HepG2 (cell line): ENCODE measurements around the gene TBRG4.

Experiments used
- CTCF ChIP-seq: sonication (generic); formaldehyde crosslinking; IDR thresholded peaks from 2 replicates; pipeline ENCODE4 v1.5.0; 2020; ENCODE audit warnings: mild to moderate bottlenecking, missing genetic modification reagents, moderate library complexity
- FOXP4 ChIP-seq: sonication (generic); formaldehyde crosslinking; IDR thresholded peaks from 2 replicates; pipeline ENCODE4 v1.4.0; 2020; ENCODE audit warnings: missing genetic modification reagents
- ZNF792 ChIP-seq: IDR thresholded peaks from 2 replicates; pipeline ENCODE4 v1.6.1; 2016
- TF ChIP-seq, protein P1 (sequence below): sonication (generic); formaldehyde crosslinking; IDR thresholded peaks from 2 replicates; pipeline ENCODE4 v1.8.1; 2023; ENCODE audit warnings: missing genetic modification reagents, mild to moderate bottlenecking, borderline replicate concordance
- TF ChIP-seq, protein P2 (sequence below): IDR thresholded peaks from 2 replicates; pipeline ENCODE4 v1.6.1; 2012; ENCODE audit warnings: low read depth, low read length, improper control_type of control experiment
- TF ChIP-seq, protein P3 (sequence below): IDR thresholded peaks from 2 replicates; pipeline ENCODE4 v1.6.1; 2016; ENCODE audit warnings: missing compliant biosample characterization, missing genetic modification reagents, borderline replicate concordance

DNA sequence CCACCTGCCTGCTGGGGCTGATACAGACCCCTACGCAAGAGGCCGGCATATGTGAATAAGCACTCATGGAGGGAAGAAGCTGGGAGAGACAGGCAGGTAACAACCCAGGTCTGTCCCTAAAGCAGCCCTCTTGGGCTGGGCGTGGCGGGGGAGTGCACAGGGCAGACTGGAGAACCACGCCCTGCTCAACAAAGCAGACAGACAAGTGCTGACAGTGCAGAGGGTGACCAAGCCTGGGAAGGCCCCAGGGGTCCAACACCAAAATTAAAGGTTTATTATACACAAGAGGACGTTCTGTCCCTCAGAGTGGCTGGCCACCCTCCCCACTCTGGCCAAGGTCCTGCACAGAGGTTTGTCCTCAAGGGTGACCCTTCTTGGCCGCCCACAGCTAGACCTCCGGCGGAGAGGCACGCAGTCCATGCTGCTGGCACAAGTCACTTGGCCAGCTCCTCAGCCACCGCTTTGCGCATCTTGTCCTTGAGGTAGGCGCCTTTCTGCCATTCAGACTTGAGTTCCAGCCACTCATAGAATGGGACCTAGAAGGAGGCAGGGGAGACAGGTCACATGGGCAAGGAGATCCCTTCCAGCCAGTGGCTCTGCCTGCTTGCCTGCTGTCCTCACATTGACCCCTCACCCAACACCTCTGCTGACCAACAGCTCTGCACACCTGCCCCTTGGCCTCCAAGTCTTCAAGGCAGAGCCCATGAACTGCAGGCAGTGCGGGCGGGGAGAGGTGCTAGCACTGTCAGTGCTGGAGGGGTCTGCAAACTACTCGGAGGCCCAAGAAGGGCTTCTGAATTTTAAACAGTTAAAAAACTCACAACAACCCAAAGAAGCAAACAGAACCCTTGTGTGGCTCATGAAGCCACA lies 11.4 kb downstream of the TBRG4 start:
- TF ChIP-seq CTCF (CRISPR knock-in tag) (no peak), ZNF792 (CRISPR knock-in tag) (no peak), FOXP4 (CRISPR knock-in tag) (no peak)
- TF ChIP-seq, protein P1, sequence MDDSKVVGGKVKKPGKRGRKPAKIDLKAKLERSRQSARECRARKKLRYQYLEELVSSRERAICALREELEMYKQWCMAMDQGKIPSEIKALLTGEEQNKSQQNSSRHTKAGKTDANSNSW (CRISPR knock-in tag) = no peak
- TF ChIP-seq, protein P2, sequence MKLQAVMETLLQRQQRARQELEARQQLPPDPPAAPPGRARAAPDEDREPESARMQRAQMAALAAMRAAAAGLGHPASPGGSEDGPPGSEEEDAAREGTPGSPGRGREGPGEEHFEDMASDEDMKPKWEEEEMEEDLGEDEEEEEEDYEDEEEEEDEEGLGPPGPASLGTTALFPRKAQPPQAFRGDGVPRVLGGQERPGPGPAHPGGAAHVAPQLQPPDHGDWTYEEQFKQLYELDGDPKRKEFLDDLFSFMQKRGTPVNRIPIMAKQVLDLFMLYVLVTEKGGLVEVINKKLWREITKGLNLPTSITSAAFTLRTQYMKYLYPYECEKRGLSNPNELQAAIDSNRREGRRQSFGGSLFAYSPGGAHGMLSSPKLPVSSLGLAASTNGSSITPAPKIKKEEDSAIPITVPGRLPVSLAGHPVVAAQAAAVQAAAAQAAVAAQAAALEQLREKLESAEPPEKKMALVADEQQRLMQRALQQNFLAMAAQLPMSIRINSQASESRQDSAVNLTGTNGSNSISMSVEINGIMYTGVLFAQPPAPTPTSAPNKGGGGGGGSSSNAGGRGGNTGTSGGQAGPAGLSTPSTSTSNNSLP = no peak
- TF ChIP-seq, protein P3, sequence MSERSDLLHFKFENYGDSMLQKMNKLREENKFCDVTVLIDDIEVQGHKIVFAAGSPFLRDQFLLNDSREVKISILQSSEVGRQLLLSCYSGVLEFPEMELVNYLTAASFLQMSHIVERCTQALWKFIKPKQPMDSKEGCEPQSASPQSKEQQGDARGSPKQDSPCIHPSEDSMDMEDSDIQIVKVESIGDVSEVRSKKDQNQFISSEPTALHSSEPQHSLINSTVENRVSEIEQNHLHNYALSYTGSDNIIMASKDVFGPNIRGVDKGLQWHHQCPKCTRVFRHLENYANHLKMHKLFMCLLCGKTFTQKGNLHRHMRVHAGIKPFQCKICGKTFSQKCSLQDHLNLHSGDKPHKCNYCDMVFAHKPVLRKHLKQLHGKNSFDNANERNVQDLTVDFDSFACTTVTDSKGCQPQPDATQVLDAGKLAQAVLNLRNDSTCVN (CRISPR knock-in tag) = no peak
